ENCODE data around the gene HERC5.
"Not testable (repeated sequence)": the region's sequence is repeated elsewhere in the genome, so short reads cannot be mapped to it uniquely, and the experiment has no call there.

DNA sequence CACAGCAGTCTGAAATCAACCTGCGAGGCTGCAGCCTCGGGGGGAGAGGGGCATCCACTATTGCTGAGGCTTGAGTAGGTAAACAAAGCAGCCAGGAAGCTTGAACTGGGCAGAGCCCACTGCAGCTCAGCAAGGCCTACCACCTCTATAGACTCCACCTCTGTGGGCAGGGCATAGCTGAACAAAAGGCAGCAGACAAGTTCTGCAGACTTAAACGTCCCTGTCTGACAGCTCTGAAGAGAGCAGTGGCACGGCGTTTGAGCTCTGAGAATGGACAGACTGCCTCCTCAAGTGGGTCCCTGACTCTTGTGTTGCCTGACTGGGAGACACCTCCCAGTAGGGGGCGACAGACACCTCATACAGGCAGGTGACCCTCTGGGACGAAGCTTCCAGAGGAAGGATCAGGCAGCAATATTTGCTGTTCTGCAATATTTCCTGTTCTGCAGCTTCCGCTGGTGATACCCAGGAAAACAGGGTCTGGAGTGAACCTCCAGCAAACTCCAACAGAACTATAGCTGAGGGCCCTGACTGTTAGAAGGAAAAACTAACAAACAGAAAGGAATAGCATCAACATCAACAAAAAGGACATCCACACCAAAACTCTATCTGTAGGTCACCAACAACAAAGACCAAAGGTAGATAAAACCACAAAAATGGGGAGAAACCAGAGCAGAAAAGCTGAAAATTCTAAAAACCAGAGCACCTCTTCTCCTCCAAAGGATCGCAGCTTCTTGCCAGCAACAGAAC is 82.6 kb downstream of the HERC5 start:
- not testable (repeated sequence) for TF ChIP-seq POLR2A, EP300 (IDR thresholded peaks at IDR 0.05)

All from upper lobe of left lung (tissue), 4 donors.